ENCODE measurements around the gene SFTPB.

The SFTPB gene

GRCh38 chr2:85611705-85612587 lies 56.1 kb downstream of the SFTPB start, which contains the start of gene C2orf68:
Gene C2orf68 (minus strand): TSS chr2:85612066. CDS start chr2:85611984, 82 bp downstream.
- peak; percentile 81 for DNase-seq (ENCODE audit: low read depth)

DNA sequence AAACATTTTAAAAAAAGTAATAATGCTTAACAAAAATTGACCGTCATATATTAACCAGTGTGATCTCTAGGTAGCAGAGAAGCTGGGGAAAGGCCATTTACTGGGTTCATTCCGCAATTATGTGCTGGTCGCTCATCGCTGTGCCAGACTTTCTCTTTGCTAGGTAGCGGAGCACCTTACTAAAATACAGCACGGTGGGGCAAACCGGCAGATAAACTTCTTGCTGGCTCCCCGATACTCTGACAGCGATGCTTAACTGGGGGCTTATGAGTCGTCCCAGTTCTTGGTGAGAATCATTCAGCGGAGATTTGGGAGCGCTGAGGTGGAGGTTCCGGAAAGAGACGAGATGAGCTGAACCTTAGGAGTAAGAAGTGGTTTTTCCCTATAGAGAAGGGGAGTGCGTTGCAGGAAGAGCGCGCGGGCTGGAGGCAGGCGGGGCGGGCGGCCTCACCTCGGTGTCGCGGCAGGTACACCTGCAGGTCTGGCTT lies 56.7 kb downstream of the SFTPB start:
- DNase-seq (ENCODE audit: low read depth): no peak
